ENCODE results near the gene PRKCE. TPM values are rescaled to one million over a fixed set of nuclear protein-coding genes. Genes with fewer than 3 reads are reported as not detected.

PRKCE gene
- total RNA-seq, 1 donor from 2014 or later, result 24.2 TPM

DNA sequence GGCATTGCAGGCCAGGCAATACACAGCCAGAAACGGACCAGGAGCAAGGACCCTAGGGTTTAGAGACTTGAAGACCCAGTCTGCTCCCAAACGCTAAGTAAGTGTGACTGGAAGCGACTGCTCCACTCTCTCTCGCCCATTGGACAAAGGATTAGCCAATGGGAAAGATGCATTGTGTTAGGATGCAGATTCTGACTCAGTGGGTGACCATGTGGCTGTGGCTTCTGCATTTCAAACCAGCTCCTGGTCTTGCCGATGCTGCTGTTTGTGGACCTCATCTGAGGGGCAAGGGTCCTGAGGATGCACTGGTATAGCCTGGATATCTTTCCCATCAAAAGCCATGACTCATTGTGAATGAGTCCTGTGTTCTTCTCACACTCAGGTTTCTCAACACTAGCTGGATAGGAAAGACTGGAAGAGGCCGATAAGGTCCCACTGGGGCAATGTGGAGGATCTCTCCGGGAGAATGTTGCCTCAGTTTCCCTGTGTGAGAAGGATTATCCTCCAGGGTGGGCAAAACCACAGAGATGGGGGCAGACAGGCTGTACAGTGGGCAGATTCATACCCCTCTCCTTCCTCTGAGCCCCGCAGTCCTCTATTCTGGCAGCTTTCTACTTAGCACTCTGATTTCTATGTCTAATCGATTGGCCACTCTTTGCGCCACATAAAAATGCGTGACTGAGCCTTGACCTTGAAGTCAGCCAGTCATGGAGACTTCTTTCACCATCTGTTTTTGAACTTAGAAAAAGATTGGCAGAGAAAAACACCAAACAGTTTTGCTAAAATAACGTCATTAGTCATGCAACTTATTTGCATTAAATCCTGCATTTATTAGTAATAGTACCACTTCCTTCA lies 257.1 kb downstream of the PRKCE start:
- no peak for TF ChIP-seq CTCF (IDR thresholded peaks at IDR 0.05; ENCODE audit: unreplicated experiment)
- Mint-ChIP-seq H3K4me1 (ENCODE audit: unreplicated experiment) (peaks cover 9% of the 10 kb centered on the region), H3K27ac (ENCODE audit: unreplicated experiment) (no peak overlapping the region), H3K9me3 (ENCODE audit: unreplicated experiment) (no peaks in the 10 kb centered on the region), H3K4me3 (ENCODE audit: unreplicated experiment) (no peak overlapping the region), H3K27me3 (ENCODE audit: unreplicated experiment) (peaks cover 6% of the 10 kb centered on the region), H3K36me3 (ENCODE audit: low read depth, unreplicated experiment) (no peaks in the 10 kb centered on the region)
- DNase-seq (ENCODE audit: low spot score), result no peak

DNA sequence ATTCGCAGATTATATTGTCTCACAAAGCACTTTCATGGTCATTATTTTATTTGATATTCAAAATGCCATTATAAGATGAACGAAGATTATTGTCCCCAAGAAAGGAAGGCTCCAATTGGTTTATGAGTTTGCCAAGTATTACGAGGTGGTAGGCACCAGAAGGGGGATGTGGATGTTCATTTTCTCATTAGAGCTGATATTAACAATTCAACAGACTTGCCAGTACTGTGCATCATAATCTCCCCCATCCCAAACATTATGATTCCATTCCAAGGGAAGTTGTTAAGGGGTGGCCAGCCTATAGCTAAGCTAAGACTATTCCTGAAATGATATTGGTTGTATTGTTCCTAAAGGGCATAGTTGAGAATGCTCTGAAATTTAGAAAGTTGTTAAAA lies 257.7 kb downstream of the PRKCE start:
- no peak for DNase-seq (ENCODE audit: low spot score)
- peaks cover 9% of the 10 kb centered on the region for H3K4me1 Mint-ChIP-seq (ENCODE audit: unreplicated experiment)
- no peak overlapping the region for H3K27ac Mint-ChIP-seq (ENCODE audit: unreplicated experiment)
- no peak overlapping the region for H3K4me3 Mint-ChIP-seq (ENCODE audit: unreplicated experiment)
- no peak for TF ChIP-seq CTCF (IDR thresholded peaks at IDR 0.05; ENCODE audit: unreplicated experiment)
- peaks cover 6% of the 10 kb centered on the region for H3K27me3 Mint-ChIP-seq (ENCODE audit: unreplicated experiment)
- no peaks in the 10 kb centered on the region for H3K36me3 Mint-ChIP-seq (ENCODE audit: low read depth, unreplicated experiment)
- no peaks in the 10 kb centered on the region for H3K9me3 Mint-ChIP-seq (ENCODE audit: unreplicated experiment)

DNA sequence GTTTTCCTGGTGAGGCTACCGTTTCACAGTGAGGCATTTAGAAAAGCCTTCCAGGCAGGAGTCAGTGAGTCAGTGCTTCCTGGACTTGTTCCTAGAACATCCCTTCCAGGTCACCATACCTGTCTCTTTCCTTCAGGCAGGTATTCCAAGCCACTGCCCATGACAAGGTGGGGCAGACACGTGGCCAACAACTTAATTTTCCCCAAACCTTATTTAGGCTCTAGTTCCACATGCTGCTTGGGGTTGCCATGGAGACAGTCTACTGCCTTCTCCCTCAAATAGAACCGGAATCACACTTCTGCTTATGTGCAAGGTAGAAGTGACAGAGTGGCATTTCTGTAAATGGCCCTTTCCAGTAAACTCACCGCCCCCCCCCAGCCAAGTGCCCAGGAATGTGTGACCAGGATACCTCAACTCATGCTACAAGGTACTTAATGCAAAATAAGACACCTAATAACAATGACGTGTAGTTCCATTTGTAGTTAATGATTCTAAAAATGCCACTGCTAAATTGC lies 258.3 kb downstream of the PRKCE start:
- Mint-ChIP-seq H3K4me3 (ENCODE audit: unreplicated experiment) (no peak overlapping the region), H3K9me3 (ENCODE audit: unreplicated experiment) (no peaks in the 10 kb centered on the region), H3K27ac (ENCODE audit: unreplicated experiment) (no peak overlapping the region), H3K27me3 (ENCODE audit: unreplicated experiment) (peaks cover 4% of the 10 kb centered on the region), H3K4me1 (ENCODE audit: unreplicated experiment) (peaks cover 9% of the 10 kb centered on the region), H3K36me3 (ENCODE audit: low read depth, unreplicated experiment) (no peaks in the 10 kb centered on the region)
- DNase-seq (ENCODE audit: low spot score), result no peak
- TF ChIP-seq CTCF (IDR thresholded peaks at IDR 0.05; ENCODE audit: unreplicated experiment), result no peak

DNA sequence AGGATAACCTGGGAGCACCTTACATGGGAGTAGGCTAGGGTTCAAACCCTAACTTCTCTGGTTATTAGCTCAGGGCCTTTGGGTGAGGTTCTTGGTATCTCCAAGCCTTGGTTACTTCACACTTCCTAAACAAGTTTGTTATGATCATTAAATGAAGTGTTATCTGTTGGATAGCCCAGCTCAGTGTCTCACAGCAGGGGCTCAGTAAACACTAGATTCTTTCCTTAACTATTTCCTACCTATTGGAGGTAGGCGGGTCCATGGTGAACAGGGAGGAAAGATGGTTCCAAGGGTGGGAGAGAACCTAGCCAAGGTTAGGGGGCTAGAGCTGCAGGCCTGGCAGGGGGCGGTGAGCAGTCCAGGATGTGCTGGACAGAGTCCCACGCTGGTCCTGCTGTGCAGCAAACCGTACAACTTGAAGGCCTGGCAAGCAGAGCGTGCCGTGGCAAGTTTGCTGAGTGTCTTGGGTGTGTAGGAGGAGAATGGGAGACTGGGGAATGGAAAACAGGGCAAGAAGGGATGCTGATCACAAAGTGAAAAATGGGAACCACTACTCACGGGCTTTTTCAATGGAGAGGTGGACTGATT lies 259.1 kb downstream of the PRKCE start:
- H3K4me3 Mint-ChIP-seq (ENCODE audit: unreplicated experiment), result no peak overlapping the region
- peaks cover 4% of the 10 kb centered on the region for H3K27me3 Mint-ChIP-seq (ENCODE audit: unreplicated experiment)
- H3K36me3 Mint-ChIP-seq (ENCODE audit: low read depth, unreplicated experiment), result no peaks in the 10 kb centered on the region
- TF ChIP-seq CTCF (IDR thresholded peaks at IDR 0.05; ENCODE audit: unreplicated experiment), result no peak
- H3K9me3 Mint-ChIP-seq (ENCODE audit: unreplicated experiment), result no peaks in the 10 kb centered on the region
- no peak for DNase-seq (ENCODE audit: low spot score)
- no peak overlapping the region for H3K27ac Mint-ChIP-seq (ENCODE audit: unreplicated experiment)
- peaks cover 9% of the 10 kb centered on the region for H3K4me1 Mint-ChIP-seq (ENCODE audit: unreplicated experiment)

DNA sequence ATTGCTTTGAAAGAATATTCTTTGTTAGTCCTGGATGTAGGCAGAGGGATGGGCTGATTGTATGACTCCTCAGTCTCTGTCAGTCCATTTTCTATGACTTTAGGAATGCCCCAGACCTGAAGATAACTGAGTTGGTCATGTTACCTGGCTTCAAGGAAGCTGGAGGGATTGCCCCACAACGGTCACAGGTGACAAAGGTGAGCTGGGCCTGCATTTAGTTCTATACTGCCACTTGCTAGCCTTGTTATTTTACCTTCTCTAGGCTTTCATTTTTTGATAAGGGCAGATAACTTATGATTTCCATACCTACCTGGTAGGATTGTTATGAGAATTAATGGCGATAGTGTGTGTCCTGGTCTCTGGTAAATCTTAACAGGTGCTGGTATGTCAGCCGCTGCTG lies 260.1 kb downstream of the PRKCE start:
- no peak overlapping the region for H3K27ac Mint-ChIP-seq (ENCODE audit: unreplicated experiment)
- H3K4me1 Mint-ChIP-seq (ENCODE audit: unreplicated experiment), result peaks cover 9% of the 10 kb centered on the region
- peaks cover 3% of the 10 kb centered on the region for H3K27me3 Mint-ChIP-seq (ENCODE audit: unreplicated experiment)
- TF ChIP-seq CTCF (IDR thresholded peaks at IDR 0.05; ENCODE audit: unreplicated experiment), result no peak
- H3K9me3 Mint-ChIP-seq (ENCODE audit: unreplicated experiment), result no peaks in the 10 kb centered on the region
- H3K4me3 Mint-ChIP-seq (ENCODE audit: unreplicated experiment), result no peak overlapping the region
- no peaks in the 10 kb centered on the region for H3K36me3 Mint-ChIP-seq (ENCODE audit: low read depth, unreplicated experiment)
- DNase-seq (ENCODE audit: low spot score), result no peak

All from endothelial cell (in vitro differentiated cells).